SK-N-SH (cell line): ENCODE measurements around the gene ETV1. TPM values are rescaled to one million over a fixed set of nuclear protein-coding genes. Genes with fewer than 3 reads are reported as not detected.

Experiments used
- CTCF ChIA-PET: fragments of 300-600, 350-600 bp; formaldehyde crosslinking; extraction: SDS; loops from one replicate; lab custom pipeline; 2021; lab: Yijun Ruan, JAX
- POLR2A ChIA-PET: fragments of 350-600 bp; sonication (Branson Sonifier 250); formaldehyde crosslinking; extraction: SDS; loops from one replicate; lab custom pipeline; 2020; ENCODE audit warnings: antibody characterized with exemption, inconsistent platforms; lab: Yijun Ruan, JAX
- DNase-seq: peaks from one replicate; pipeline ENCODE4 v3.0.0; 2012
- H2AFZ ChIP-seq: fragments of 200-600 bp; sonication (generic); 2 replicates; pipeline ENCODE4 v1.8.1; 2016; ENCODE audit warnings: antibody characterized with exemption, mild to moderate bottlenecking, low read depth
- H3F3A ChIP-seq: fragments of 200-600 bp; sonication (generic); replicated peaks from 2 replicates; pipeline ENCODE3; 2016; ENCODE audit warnings: antibody characterized with exemption, mild to moderate bottlenecking; ENCODE audit not compliant: insufficient read depth
- H3K27ac ChIP-seq, 2 experiments: fragments of 200-500 bp in 1 of 2; fragments of 200-600 bp in 1 of 2; sonication (Bioruptor generic) in 1 of 2; sonication (generic), shearing (Covaris generic) in 1 of 2; 2 replicates each; pipeline versions ENCODE4 v1.5.1 to v1.6.1; 2014 to 2016; ENCODE audit warnings: low read depth in 2 of 2, inconsistent platforms in 1 of 2, low read length in 1 of 2, mild to moderate bottlenecking in 1 of 2, mixed read lengths in 1 of 2
- H3K27me3 ChIP-seq: fragments of 200-600 bp; sonication (generic), shearing (Covaris generic); 2 replicates; pipeline ENCODE4 v1.6.1; 2016; ENCODE audit warnings: mixed run types; ENCODE audit not compliant: insufficient read depth
- H3K36me3 ChIP-seq, 2 experiments: fragments of 200-500 bp in 1 of 2; fragments of 200-600 bp in 1 of 2; sonication (Bioruptor generic) in 1 of 2; sonication (generic) in 1 of 2; replicated peaks in 1 of 2; 2 replicates each; pipeline versions ENCODE3 to v1.5.1; 2014 to 2016; ENCODE audit warnings: low read length in 1 of 2, mild to moderate bottlenecking in 1 of 2; ENCODE audit not compliant: insufficient read depth in 2 of 2, control insufficient read depth in 1 of 2
- H3K4me1 ChIP-seq, 2 experiments: fragments of 200-500 bp in 1 of 2; fragments of 200-600 bp in 1 of 2; sonication (Bioruptor generic) in 1 of 2; sonication (generic), shearing (Covaris generic) in 1 of 2; 2 replicates each; pipeline versions ENCODE4 v1.5.1 to v1.6.1; 2014 to 2016; ENCODE audit warnings: low read depth in 1 of 2, low read length in 1 of 2, mixed run types in 1 of 2; ENCODE audit not compliant: insufficient read depth in 2 of 2, control insufficient read depth in 1 of 2
- H3K4me2 ChIP-seq: fragments of 200-600 bp; sonication (generic), shearing (Covaris generic); 2 replicates; pipeline ENCODE4 v1.6.1; 2017; ENCODE audit warnings: mixed run types
- H3K4me3 ChIP-seq, 2 experiments: fragments of 200-500 bp in 1 of 2; fragments of 200-600 bp in 1 of 2; sonication (Bioruptor generic) in 1 of 2; sonication (generic), shearing (Covaris generic) in 1 of 2; 2 replicates each; pipeline versions ENCODE4 v1.5.1 to v1.8.1; 2014 to 2016; ENCODE audit warnings: low read depth in 2 of 2, inconsistent platforms in 1 of 2, low read length in 1 of 2, mild to moderate bottlenecking in 1 of 2, mixed read lengths in 1 of 2, moderate library complexity in 1 of 2
- H3K79me2 ChIP-seq: fragments of 200-600 bp; sonication (generic); 2 replicates; pipeline ENCODE4 v1.8.1; 2017; ENCODE audit warnings: mild to moderate bottlenecking; ENCODE audit not compliant: insufficient read depth
- H3K9ac ChIP-seq: fragments of 200-600 bp; sonication (generic); 2 replicates; pipeline ENCODE4 v1.6.1; 2017; ENCODE audit warnings: mixed run types
- H3K9me2 ChIP-seq: fragments of 200-600 bp; sonication (generic); 2 replicates; pipeline ENCODE4 v1.6.1; 2017; ENCODE audit warnings: mixed run types
- H3K9me3 ChIP-seq: fragments of 200-600 bp; sonication (generic); 2 replicates; pipeline ENCODE4 v1.6.1; 2017; ENCODE audit warnings: mixed run types, mild to moderate bottlenecking, moderate library complexity
- H4K20me1 ChIP-seq: fragments of 200-600 bp; sonication (generic); 2 replicates; pipeline ENCODE4 v1.6.1; 2017; ENCODE audit warnings: mild to moderate bottlenecking, mixed run types; ENCODE audit not compliant: insufficient read depth
- CHD2 ChIP-seq: fragments of 150-350 bp; IDR thresholded peaks from 2 replicates; pipeline ENCODE4 v1.6.1; 2018; ENCODE audit warnings: low read length; ENCODE audit not compliant: partially characterized antibody
- CTCF ChIP-seq: fragments of 200-600 bp; sonication (generic); IDR thresholded peaks from 2 replicates; pipeline ENCODE4 v1.6.1; 2017; ENCODE audit warnings: antibody characterized with exemption, mild to moderate bottlenecking, moderate library complexity
- ELF1 ChIP-seq: IDR thresholded peaks from 2 replicates; pipeline ENCODE4 v1.4.0; 2012
- EP300 ChIP-seq, 2 experiments: IDR thresholded peaks; 2 replicates each; pipeline versions ENCODE4 v1.4.0 to v1.6.1; 2012; ENCODE audit warnings: borderline replicate concordance in 1 of 2, low read depth in 1 of 2, low read length in 1 of 2
- EZH2phosphoT487 ChIP-seq: fragments of 200-600 bp; sonication (generic); IDR thresholded peaks from 2 replicates; pipeline ENCODE4 v1.6.1; 2017; ENCODE audit warnings: low read depth, mixed run types, mild to moderate bottlenecking, antibody characterized with exemption, moderate library complexity, borderline replicate concordance
- FOSL2 ChIP-seq: IDR thresholded peaks from 2 replicates; pipeline ENCODE4 v1.4.0; 2012; ENCODE audit warnings: low read depth, mild to moderate bottlenecking, moderate library complexity, borderline replicate concordance
- FOXJ3 ChIP-seq: sonication (generic); formaldehyde crosslinking; IDR thresholded peaks from 2 replicates; pipeline ENCODE4 v1.5.1; 2020; ENCODE audit warnings: mild to moderate bottlenecking, missing genetic modification reagents
- FOXM1 ChIP-seq: IDR thresholded peaks from 2 replicates; pipeline ENCODE4 v1.4.0; 2012; ENCODE audit warnings: low read depth, mild to moderate bottlenecking
- GABPA ChIP-seq: IDR thresholded peaks from 2 replicates; pipeline ENCODE4 v1.4.0; 2012; ENCODE audit warnings: low read depth, mild to moderate bottlenecking
- GATA2 ChIP-seq: sonication (generic); formaldehyde crosslinking; IDR thresholded peaks from 2 replicates; pipeline ENCODE4 v1.5.0; 2020; ENCODE audit warnings: mild to moderate bottlenecking, missing genetic modification reagents
- IRF3 ChIP-seq: fragments of 150-350 bp; IDR thresholded peaks from 2 replicates; pipeline ENCODE4 v1.6.1; 2016; ENCODE audit warnings: mild to moderate bottlenecking, low read depth, low read length
- JUND ChIP-seq: IDR thresholded peaks from 2 replicates; pipeline ENCODE4 v1.4.0; 2012
- MAX ChIP-seq: IDR thresholded peaks from 2 replicates; pipeline ENCODE4 v1.4.0; 2012; ENCODE audit warnings: low read depth
- MEF2A ChIP-seq: IDR thresholded peaks from 2 replicates; pipeline ENCODE4 v1.4.0; 2012; ENCODE audit warnings: low read depth, borderline replicate concordance
- MXI1 ChIP-seq: IDR thresholded peaks from 2 replicates; pipeline ENCODE4 v1.6.1; 2012; ENCODE audit warnings: mild to moderate bottlenecking, low read depth, low read length, improper control_type of control experiment
- NFIC ChIP-seq: IDR thresholded peaks from 2 replicates; pipeline ENCODE4 v1.4.0; 2012; ENCODE audit warnings: borderline replicate concordance
- NRF1 ChIP-seq: IDR thresholded peaks from 2 replicates; pipeline ENCODE4 v1.6.1; 2012; ENCODE audit warnings: low read depth, mild to moderate bottlenecking, low read length
- PBX3 ChIP-seq: IDR thresholded peaks from 2 replicates; pipeline ENCODE4; 2012
- POLR2AphosphoS5 ChIP-seq: IDR thresholded peaks from 2 replicates; pipeline ENCODE4 v1.6.1; 2012; ENCODE audit warnings: low read depth, low read length
- RAD21 ChIP-seq: IDR thresholded peaks from 2 replicates; pipeline ENCODE4 v1.6.1; 2012; ENCODE audit warnings: mild to moderate bottlenecking, low read length
- RCOR1 ChIP-seq: fragments of 150-350 bp; IDR thresholded peaks from 2 replicates; pipeline ENCODE4 v1.6.1; 2017; ENCODE audit warnings: antibody characterized with exemption, low read length
- RFX5 ChIP-seq: IDR thresholded peaks from 2 replicates; pipeline ENCODE4 v1.6.1; 2012; ENCODE audit warnings: mild to moderate bottlenecking, improper control_type of control experiment, low read length
- RXRA ChIP-seq: IDR thresholded peaks from 2 replicates; pipeline ENCODE4 v1.4.0; 2012; ENCODE audit warnings: low read depth, mild to moderate bottlenecking, borderline replicate concordance
- SMC3 ChIP-seq: IDR thresholded peaks from 2 replicates; pipeline ENCODE4 v1.6.1; 2012; ENCODE audit warnings: low read depth, low read length, improper control_type of control experiment
- TCF12 ChIP-seq: IDR thresholded peaks from 2 replicates; pipeline ENCODE4 v1.4.0; 2012
- TEAD4 ChIP-seq: IDR thresholded peaks from 2 replicates; pipeline ENCODE4 v1.4.0; 2012; ENCODE audit warnings: mild to moderate bottlenecking, borderline replicate concordance; ENCODE audit not compliant: insufficient read depth
- USF1 ChIP-seq: IDR thresholded peaks from 2 replicates; pipeline ENCODE4 v1.4.0; 2012; ENCODE audit warnings: low read depth, borderline replicate concordance
- USF2 ChIP-seq: fragments of 150-350 bp; IDR thresholded peaks from 2 replicates; pipeline ENCODE4 v1.6.1; 2017; ENCODE audit warnings: antibody characterized with exemption, low read length, low read depth, borderline replicate concordance
- YY1 ChIP-seq: IDR thresholded peaks from 2 replicates; pipeline ENCODE4 v1.4.0; 2012; ENCODE audit warnings: low read depth, mild to moderate bottlenecking
- WGBS: methylation state at CpG from one replicate; pipeline ENCODE4 v1.1.6; 2017; ENCODE audit warnings: low lambda C conversion rate; 5-methylcytosine and 5-hydroxymethylcytosine counted together
- polyA plus RNA-seq, 3 experiments: library from polyadenylated mRNA; depleted of rRNA; stranded (reverse); fragments of >200 nt; gene quantifications; 2 replicates each; pipeline ENCODE4 v1.2.3, GENCODE V29; 2012

Gene ETV1
- polyA plus RNA-seq, 1 of the 3 experiments (the other 2 are of a cell fraction), result 24.9 TPM

- Histone ChIP-seq H3F3A (peaks cover 17% of the 10 kb centered on the region), H3K27me3 (no peaks in the 10 kb centered on the region), H3K9ac (no peak overlapping the region), H4K20me1 (no peaks in the 10 kb centered on the region), H3K9me2 (no peaks in the 10 kb centered on the region), H3K27ac (peak overlapping the region in 1 of 2 experiments; percentile 37; a peak in 1 of 4 replicates), H3K4me1 (peaks cover 0 to 14% of the 10 kb centered on the region in 2 experiments; a peak in 2 of 4 replicates), H2AFZ (no peak overlapping the region), H3K36me3 (no peaks in the 10 kb centered on the region), H3K9me3 (no peaks in the 10 kb centered on the region), H3K4me2 (no peak overlapping the region), H3K79me2 (no peaks in the 10 kb centered on the region), H3K4me3 (no peak overlapping the region)
- ChIA-PET POLR2A (interaction anchor here (1.0 kb wide), 1 partner anchor 24 kb away, joined by 4 read pairs; the partner anchor contains the start of gene ETV1), CTCF (interaction anchor here (0.9 to 2.0 kb wide), 3 partner anchors 13 to 25 kb away, joined by 3 to 5 read pairs (median 3); partner anchors contain the start of gene ETV1)
- no peak for DNase-seq
- 47% methylated on average over 1 of the region's 1 CpG for WGBS
- TF ChIP-seq FOXJ3 (no peak), GABPA (no peak), GATA2 (CRISPR knock-in tag) (no peak), TEAD4 (no peak), NRF1 (no peak), FOXM1 (no peak), MAX (no peak), PBX3 (peak; percentile 72), CHD2 (no peak), RXRA (no peak), FOSL2 (peak; percentile 21; the same call in 1 of the 2 replicates), RCOR1 (no peak), TCF12 (peak; percentile 37), EP300 (IDR thresholded peaks at IDR 0.05; ENCODE audit: borderline replicate concordance in 1 of 2, low read depth in 1 of 2, low read length in 1 of 2) (no peak), RFX5 (no peak), RAD21 (no peak), MXI1 (no peak), SMC3 (no peak), CTCF (no peak), USF1 (no peak), EZH2phosphoT487 (no peak), YY1 (no peak), NFIC (no peak), MEF2A (no peak), USF2 (no peak), POLR2AphosphoS5 (no peak), IRF3 (no peak), ELF1 (no peak), JUND (peak; percentile 57)
These were observed 24.4 kb upstream of the ETV1 start for GRCh38 chr7:14013898-14014297.
